GM18520 (cell line): Measurements from ENCODE around the gene VEZT.
"Not testable (repeated sequence)": the region's sequence is repeated elsewhere in the genome, so short reads cannot be mapped to it uniquely, and the experiment has no call there.

Source experiments
- ATAC-seq: cut with Tn5 transposase; IDR thresholded peaks from one replicate; pipeline ENCODE4 v1.9.1; 2021; ENCODE audit not compliant: unreplicated experiment

The VEZT gene

GRCh38 chr12:95253386-95253785 is 35.8 kb downstream of the VEZT start:
- no peak for ATAC-seq

- ATAC-seq = no peak
Observed at GRCh38 chr12:95257541-95257940, 39.9 kb downstream of the VEZT start.

- no peak for ATAC-seq
Observed at GRCh38 chr12:95258151-95258550, 40.5 kb downstream of the VEZT start.

- no peak for ATAC-seq
Observed at GRCh38 chr12:95258803-95259202, 41.2 kb downstream of the VEZT start.

DNA sequence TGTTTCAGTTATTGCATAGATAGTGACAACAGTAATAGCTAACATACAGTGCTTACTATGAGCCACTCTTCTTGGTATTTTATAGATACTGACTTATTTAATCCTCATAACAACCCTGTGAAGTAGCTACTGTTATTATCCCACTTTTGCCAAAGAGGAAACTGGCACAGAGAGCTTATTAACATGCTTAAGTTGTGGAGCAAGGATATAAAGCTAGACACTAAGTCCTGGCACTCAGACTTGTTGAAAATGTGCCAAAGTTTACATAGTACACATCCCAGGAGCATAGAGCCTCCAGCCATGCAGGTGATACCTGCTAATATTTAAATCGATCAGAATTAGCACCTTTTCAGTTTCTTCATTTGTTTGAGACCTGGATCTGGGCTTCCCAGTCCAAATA is 41.8 kb downstream of the VEZT start:
- no peak for ATAC-seq

DNA sequence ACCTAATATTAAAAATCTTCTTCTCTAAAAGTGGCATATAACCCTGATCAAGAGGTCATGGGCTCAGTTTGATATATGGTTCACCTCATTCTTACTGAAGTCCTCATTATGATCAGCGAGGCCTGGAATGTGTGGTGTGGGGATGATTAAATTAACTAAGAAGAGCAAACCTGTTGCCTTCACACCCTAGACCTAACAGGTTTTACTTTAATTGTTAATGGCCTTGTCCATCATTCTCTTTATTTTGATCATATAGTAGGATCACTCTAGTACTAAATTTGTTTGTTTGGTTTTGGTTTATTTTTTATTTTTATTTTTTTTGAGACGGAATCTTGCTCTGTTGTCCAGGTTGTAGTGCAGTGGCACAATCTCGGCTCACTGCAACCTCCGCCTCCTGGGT is 43.5 kb downstream of the VEZT start:
- no peak for ATAC-seq

DNA sequence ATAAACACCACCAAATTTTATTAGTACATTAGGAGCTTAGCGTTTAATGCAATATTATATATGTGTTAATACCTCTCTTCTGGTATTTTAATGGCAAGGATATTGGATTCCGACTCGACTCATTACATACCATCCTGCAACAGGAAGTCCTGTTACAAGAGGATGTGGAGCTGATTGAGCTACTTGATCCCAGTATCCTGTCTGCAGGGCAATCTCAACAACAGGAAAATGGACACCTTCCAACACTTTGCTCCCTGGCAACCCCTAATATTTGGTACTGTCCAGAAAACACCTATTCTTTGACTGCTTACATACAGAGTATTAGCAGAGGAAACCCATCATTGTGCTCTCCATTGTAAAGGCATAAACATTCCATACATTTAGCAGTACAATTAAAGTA is 45.2 kb downstream of the VEZT start:
- ATAC-seq = no peak

DNA sequence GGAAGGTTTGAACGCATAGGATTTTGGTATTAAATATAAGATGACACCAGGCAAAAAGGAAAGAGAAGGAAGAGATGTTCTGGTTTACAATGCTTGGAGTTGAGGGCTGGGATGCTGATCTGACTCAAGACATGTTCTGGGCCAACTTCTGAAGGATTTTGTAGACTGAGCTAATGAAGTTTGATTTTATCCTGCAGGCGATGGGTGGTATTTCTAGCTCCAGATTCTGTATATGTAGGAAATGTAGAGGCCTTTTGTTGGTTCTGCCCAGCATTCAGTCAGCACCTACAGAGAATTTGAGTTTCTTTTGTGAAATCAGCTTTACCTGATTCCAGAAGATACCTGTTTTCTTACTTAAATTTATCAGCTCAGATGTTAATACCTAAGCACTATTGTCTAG is 48.2 kb downstream of the VEZT start:
- no peak for ATAC-seq

DNA sequence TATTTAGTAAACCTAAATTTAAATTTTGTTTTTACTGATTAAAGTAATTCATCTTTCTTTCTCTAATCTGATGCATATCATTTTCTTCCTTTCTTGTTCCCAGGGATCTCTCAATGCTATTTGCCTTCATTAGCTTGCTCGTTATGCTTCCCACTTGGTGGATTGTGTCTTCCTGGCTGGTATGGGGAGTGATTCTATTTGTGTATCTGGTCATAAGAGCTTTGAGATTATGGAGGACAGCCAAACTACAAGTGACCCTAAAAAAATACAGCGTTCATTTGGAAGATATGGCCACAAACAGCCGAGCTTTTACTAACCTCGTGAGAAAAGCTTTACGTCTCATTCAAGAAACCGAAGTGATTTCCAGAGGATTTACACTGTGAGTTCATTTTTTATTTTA is 48.6 kb downstream of the VEZT start:
- no peak for ATAC-seq

DNA sequence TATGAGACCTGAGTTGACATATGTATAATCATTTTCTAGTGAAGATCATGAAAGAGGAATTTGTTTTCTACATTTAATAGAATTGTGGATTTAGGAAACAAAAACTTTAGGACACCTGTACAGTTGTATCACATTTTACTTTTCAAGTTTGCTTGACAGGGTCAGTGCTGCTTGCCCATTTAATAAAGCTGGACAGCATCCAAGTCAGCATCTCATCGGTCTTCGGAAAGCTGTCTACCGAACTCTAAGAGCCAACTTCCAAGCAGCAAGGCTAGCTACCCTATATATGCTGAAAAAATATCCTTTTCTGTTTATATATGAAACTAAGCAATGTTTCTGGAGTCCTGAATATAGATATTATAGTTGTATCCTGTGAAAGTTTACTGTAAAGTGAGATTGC is 52.3 kb downstream of the VEZT start:
- no peak for ATAC-seq

GRCh38 chr12:95271465-95271864 is 53.9 kb downstream of the VEZT start:
- no peak for ATAC-seq

GRCh38 chr12:95277139-95277538 is 59.5 kb downstream of the VEZT start:
- ATAC-seq = no peak

DNA sequence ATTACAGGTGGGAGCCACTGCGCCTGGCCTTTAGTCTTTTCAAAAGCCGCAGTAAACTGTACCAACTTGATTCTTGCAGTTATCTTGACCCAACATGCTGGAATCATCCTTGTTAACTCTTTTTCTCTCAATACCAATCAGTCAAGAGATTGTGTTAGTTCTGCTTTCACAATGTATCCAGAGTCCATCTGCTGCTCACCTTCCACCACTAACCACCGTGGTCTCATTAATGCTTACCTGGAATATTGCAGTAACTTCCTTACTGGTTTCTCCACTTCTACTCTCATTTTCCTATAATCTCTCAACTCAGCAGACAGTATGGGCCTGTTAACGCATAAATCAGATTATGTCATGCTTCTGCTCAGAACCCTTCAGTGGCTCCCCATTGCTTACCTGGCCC is 62.2 kb downstream of the VEZT start:
- ATAC-seq = no peak

DNA sequence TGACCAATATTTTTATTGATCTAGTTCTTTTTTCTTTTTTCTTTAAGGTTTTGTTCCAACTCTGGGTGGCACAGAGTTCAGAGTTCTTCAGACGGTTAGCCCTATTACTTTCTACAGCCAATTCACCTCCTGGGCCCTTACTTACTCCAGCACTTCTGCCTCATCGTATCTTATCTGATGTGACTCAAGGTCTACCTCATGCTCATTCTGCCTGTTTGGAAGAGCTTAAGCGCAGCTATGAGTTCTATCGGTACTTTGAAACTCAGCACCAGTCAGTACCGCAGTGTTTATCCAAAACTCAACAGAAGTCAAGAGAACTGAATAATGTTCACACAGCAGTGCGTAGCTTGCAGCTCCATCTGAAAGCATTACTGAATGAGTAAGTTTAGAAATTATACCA is 64.7 kb downstream of the VEZT start:
- no peak for ATAC-seq

GRCh38 chr12:95283371-95283770 is 65.8 kb downstream of the VEZT start:
- no peak for ATAC-seq

- no peak for ATAC-seq
Observed at GRCh38 chr12:95286713-95287112, 69.1 kb downstream of the VEZT start.

DNA sequence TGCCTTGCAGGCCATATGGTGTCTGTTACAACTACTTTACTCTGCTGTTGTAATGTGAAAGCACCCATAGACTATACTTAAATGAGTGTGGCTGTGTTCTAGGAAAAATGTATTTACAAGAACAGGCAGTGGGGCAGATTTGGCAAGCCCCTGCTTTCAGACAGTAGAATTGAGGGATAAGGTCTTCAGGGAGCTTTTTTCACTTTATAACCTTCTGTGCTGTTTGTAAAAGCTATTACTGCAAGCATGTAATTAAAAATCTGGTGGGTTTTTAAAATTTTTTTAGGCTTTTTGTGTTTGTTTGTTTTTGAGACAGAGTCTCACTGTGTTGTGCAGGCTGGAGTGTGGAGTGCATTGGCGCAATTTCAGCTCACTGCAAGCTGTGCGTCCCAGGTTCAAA is 73.9 kb downstream of the VEZT start:
- ATAC-seq = no peak

DNA sequence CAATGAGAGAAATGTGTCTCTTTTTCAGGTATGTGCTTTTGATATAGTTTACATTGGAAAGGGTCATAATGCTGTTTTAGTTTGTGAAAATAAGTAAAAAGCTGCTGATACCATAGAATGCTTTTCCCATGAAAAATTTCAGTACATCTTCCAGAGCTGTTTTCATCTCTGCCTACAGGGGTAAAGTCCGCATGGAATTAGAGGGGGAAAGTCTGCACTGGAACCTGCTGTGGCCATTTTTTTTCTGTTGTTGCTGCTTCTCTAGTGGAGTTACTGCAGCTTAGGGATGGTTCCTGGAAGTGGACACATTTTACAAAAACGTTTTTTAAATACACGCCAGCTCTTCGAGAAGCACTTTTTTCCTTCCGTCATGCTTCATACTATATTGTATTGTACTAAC is 81.3 kb downstream of the VEZT start:
- ATAC-seq = no peak

GRCh38 chr12:95300286-95300685 is 82.7 kb downstream of the VEZT start:
- ATAC-seq = no peak

DNA sequence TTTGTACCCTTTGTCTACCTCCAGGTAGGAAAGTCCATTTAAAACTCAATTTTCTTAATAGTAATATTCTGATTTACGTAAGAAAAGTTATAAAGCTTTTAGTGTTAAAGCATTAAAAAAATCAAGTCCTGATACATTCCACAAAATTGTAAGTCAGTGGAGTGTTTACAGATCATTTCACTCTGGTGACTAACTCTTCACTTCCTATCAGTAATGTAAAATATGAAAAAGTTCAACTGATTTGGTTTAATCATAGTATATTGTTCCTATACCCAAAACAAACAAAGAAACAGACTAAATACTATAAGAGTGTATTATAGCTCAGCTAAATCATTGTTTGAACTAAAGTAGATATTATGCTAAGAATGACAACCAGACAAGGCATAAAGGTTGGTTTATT is 85.9 kb downstream of the VEZT start:
- no peak for ATAC-seq

DNA sequence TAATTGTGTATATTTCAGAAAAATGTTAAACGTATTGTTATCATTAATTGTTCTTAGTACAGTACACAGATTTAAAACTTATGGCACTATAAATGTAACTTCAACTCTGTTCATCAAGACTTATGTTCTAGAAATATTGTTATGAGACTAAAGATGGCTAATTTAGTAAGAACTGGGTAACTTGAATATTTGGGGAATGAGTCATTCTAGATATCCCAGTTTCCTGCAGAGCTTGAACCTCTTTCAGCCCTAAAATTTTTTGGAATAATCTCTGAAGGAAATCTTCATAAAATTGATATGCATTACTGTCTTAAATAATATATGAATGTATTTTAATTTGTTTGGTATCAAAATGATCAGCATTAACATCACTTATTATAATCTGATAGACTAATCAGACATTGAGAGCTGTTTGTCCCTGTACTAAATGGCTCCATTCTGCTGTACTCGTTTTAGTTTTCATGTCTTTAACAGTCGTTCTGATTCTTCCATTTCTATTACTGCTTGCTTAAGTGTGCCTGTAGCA is 87.1 kb downstream of the VEZT start:
- no peak for ATAC-seq

GRCh38 chr12:95312656-95313055 is 95.0 kb downstream of the VEZT start:
- no peak for ATAC-seq

- ATAC-seq = not testable (repeated sequence)
Observed at GRCh38 chr12:95314756-95315155, 97.1 kb downstream of the VEZT start.

- ATAC-seq = no peak
Observed at GRCh38 chr12:95316798-95317197, 99.2 kb downstream of the VEZT start.
